ENCODE data around the gene HTR4.

The HTR4 gene

GRCh38 chr5:148499452-148499851 lies 154.9 kb downstream of the HTR4 start:
- Histone ChIP-seq H3K36me3 (ENCODE audit: control insufficient read depth in 1 of 2, insufficient read depth in 2 of 2, low read length in 2 of 2) (no peaks in the 10 kb centered on the region), H4K12ac (ENCODE audit: low read depth, low read length) (no peak overlapping the region), H4K91ac (ENCODE audit: low read depth, low read length) (no peak overlapping the region), H3K9ac (ENCODE audit: low read length) (no peak overlapping the region), H3K79me2 (ENCODE audit: control insufficient read depth, insufficient read depth, low read length, poor library complexity) (no peaks in the 10 kb centered on the region), H3K4me2 (ENCODE audit: low read length) (no peak overlapping the region), H3K27me3 (ENCODE audit: insufficient read depth, low read length) (no peaks in the 10 kb centered on the region), H2BK120ac (ENCODE audit: insufficient read depth, low read length, poor library complexity) (no peak overlapping the region), H2BK5ac (ENCODE audit: low read depth, low read length, poor library complexity) (no peak overlapping the region), H2BK12ac (ENCODE audit: low read length) (no peak overlapping the region), H3K23ac (ENCODE audit: low read length) (no peak overlapping the region), H3K14ac (ENCODE audit: low read length) (no peak overlapping the region), H3K79me1 (ENCODE audit: low read length) (no peaks in the 10 kb centered on the region), H4K8ac (ENCODE audit: low read depth, low read length) (no peak overlapping the region), H3K4ac (ENCODE audit: low read depth, low read length) (no peak overlapping the region), H3K18ac (ENCODE audit: low read length) (no peak overlapping the region), H2AFZ (ENCODE audit: insufficient read depth, low read length, poor library complexity) (no peak overlapping the region), H3K9me3 (ENCODE audit: insufficient read depth, low read depth, low read length) (no peaks in the 10 kb centered on the region), H3K4me1 (ENCODE audit: control insufficient read depth in 1 of 2, insufficient read depth in 2 of 2, low read length in 2 of 2) (no peaks in the 10 kb centered on the region), H3K27ac (ENCODE audit: low read depth, low read length) (no peak overlapping the region), H3K4me3 (ENCODE audit: low read depth, low read length) (no peak overlapping the region), H2AK5ac (ENCODE audit: low read length) (no peak overlapping the region)
- WGBS (ENCODE audit: extremely low coverage, insufficient coverage, insufficient read length), result no CpG with 5 or more reads among the region's 1 CpG
- no peak for DNase-seq

- Histone ChIP-seq H2AFZ (ENCODE audit: insufficient read depth, low read length, poor library complexity) (no peak overlapping the region), H2AK5ac (ENCODE audit: low read length) (no peak overlapping the region), H3K4me1 (ENCODE audit: control insufficient read depth in 1 of 2, insufficient read depth in 2 of 2, low read length in 2 of 2) (no peaks in the 10 kb centered on the region), H4K12ac (ENCODE audit: low read depth, low read length) (no peak overlapping the region), H3K4me2 (ENCODE audit: low read length) (no peak overlapping the region), H3K27me3 (ENCODE audit: insufficient read depth, low read length) (no peaks in the 10 kb centered on the region), H3K9ac (ENCODE audit: low read length) (no peak overlapping the region), H2BK12ac (ENCODE audit: low read length) (no peak overlapping the region), H3K18ac (ENCODE audit: low read length) (no peak overlapping the region), H4K8ac (ENCODE audit: low read depth, low read length) (no peak overlapping the region), H3K9me3 (ENCODE audit: insufficient read depth, low read depth, low read length) (no peaks in the 10 kb centered on the region), H3K14ac (ENCODE audit: low read length) (no peak overlapping the region), H2BK5ac (ENCODE audit: low read depth, low read length, poor library complexity) (no peak overlapping the region), H3K4ac (ENCODE audit: low read depth, low read length) (no peak overlapping the region), H3K27ac (ENCODE audit: low read depth, low read length) (no peak overlapping the region), H3K4me3 (ENCODE audit: low read depth, low read length) (no peak overlapping the region), H3K23ac (ENCODE audit: low read length) (no peak overlapping the region), H4K91ac (ENCODE audit: low read depth, low read length) (no peak overlapping the region), H3K79me1 (ENCODE audit: low read length) (no peaks in the 10 kb centered on the region), H3K79me2 (ENCODE audit: control insufficient read depth, insufficient read depth, low read length, poor library complexity) (no peaks in the 10 kb centered on the region), H2BK120ac (ENCODE audit: insufficient read depth, low read length, poor library complexity) (no peak overlapping the region), H3K36me3 (ENCODE audit: control insufficient read depth in 1 of 2, insufficient read depth in 2 of 2, low read length in 2 of 2) (no peaks in the 10 kb centered on the region)
- no CpG with 5 or more reads among the region's 1 CpG for WGBS (ENCODE audit: extremely low coverage, insufficient coverage, insufficient read length)
- DNase-seq, result no peak
Observed at GRCh38 chr5:148497757-148498156, 156.6 kb downstream of the HTR4 start.

GRCh38 chr5:148492351-148492750 lies 162.0 kb downstream of the HTR4 start:
- no peak overlapping the region for H2BK120ac ChIP-seq (ENCODE audit: insufficient read depth, low read length, poor library complexity)
- H4K12ac ChIP-seq (ENCODE audit: low read depth, low read length), result no peak overlapping the region
- H3K14ac ChIP-seq (ENCODE audit: low read length), result no peak overlapping the region
- no peak overlapping the region for H3K27ac ChIP-seq (ENCODE audit: low read depth, low read length)
- H3K27me3 ChIP-seq (ENCODE audit: insufficient read depth, low read length), result no peaks in the 10 kb centered on the region
- H3K9me3 ChIP-seq (ENCODE audit: insufficient read depth, low read depth, low read length), result no peaks in the 10 kb centered on the region
- H3K79me1 ChIP-seq (ENCODE audit: low read length), result no peaks in the 10 kb centered on the region
- no peak overlapping the region for H3K18ac ChIP-seq (ENCODE audit: low read length)
- no peaks in the 10 kb centered on the region for H3K4me1 ChIP-seq (ENCODE audit: control insufficient read depth in 1 of 2, insufficient read depth in 2 of 2, low read length in 2 of 2)
- no peak overlapping the region for H2BK5ac ChIP-seq (ENCODE audit: low read depth, low read length, poor library complexity)
- no peaks in the 10 kb centered on the region for H3K36me3 ChIP-seq (ENCODE audit: control insufficient read depth in 1 of 2, insufficient read depth in 2 of 2, low read length in 2 of 2)
- no peak overlapping the region for H2BK12ac ChIP-seq (ENCODE audit: low read length)
- no peak overlapping the region for H3K9ac ChIP-seq (ENCODE audit: low read length)
- WGBS (ENCODE audit: extremely low coverage, insufficient coverage, insufficient read length), result no CpG with 5 or more reads among the region's 1 CpG
- no peak overlapping the region for H3K23ac ChIP-seq (ENCODE audit: low read length)
- DNase-seq, result peak in 1 of 2 donors; percentile 67
- H3K4me3 ChIP-seq (ENCODE audit: low read depth, low read length), result no peak overlapping the region
- H2AK5ac ChIP-seq (ENCODE audit: low read length), result no peak overlapping the region
- no peak overlapping the region for H3K4me2 ChIP-seq (ENCODE audit: low read length)
- no peak overlapping the region for H4K8ac ChIP-seq (ENCODE audit: low read depth, low read length)
- no peak overlapping the region for H2AFZ ChIP-seq (ENCODE audit: insufficient read depth, low read length, poor library complexity)
- no peak overlapping the region for H4K91ac ChIP-seq (ENCODE audit: low read depth, low read length)
- H3K79me2 ChIP-seq (ENCODE audit: control insufficient read depth, insufficient read depth, low read length, poor library complexity), result no peaks in the 10 kb centered on the region
- no peak overlapping the region for H3K4ac ChIP-seq (ENCODE audit: low read depth, low read length)

GRCh38 chr5:148491793-148492184 lies 162.5 kb downstream of the HTR4 start:
- no peaks in the 10 kb centered on the region for H3K4me1 ChIP-seq (ENCODE audit: control insufficient read depth in 1 of 2, insufficient read depth in 2 of 2, low read length in 2 of 2)
- H3K9ac ChIP-seq (ENCODE audit: low read length), result no peak overlapping the region
- H3K23ac ChIP-seq (ENCODE audit: low read length), result no peak overlapping the region
- H3K79me2 ChIP-seq (ENCODE audit: control insufficient read depth, insufficient read depth, low read length, poor library complexity), result no peaks in the 10 kb centered on the region
- no peak overlapping the region for H3K18ac ChIP-seq (ENCODE audit: low read length)
- no peak overlapping the region for H2AK5ac ChIP-seq (ENCODE audit: low read length)
- H3K4ac ChIP-seq (ENCODE audit: low read depth, low read length), result no peak overlapping the region
- no peak overlapping the region for H3K4me3 ChIP-seq (ENCODE audit: low read depth, low read length)
- no peaks in the 10 kb centered on the region for H3K79me1 ChIP-seq (ENCODE audit: low read length)
- peak in 1 of 2 donors; percentile 76 for DNase-seq
- H4K91ac ChIP-seq (ENCODE audit: low read depth, low read length), result no peak overlapping the region
- no peak overlapping the region for H2BK5ac ChIP-seq (ENCODE audit: low read depth, low read length, poor library complexity)
- H2AFZ ChIP-seq (ENCODE audit: insufficient read depth, low read length, poor library complexity), result no peak overlapping the region
- H3K9me3 ChIP-seq (ENCODE audit: insufficient read depth, low read depth, low read length), result no peaks in the 10 kb centered on the region
- H4K12ac ChIP-seq (ENCODE audit: low read depth, low read length), result no peak overlapping the region
- no peak overlapping the region for H3K14ac ChIP-seq (ENCODE audit: low read length)
- no peak overlapping the region for H2BK12ac ChIP-seq (ENCODE audit: low read length)
- H3K27me3 ChIP-seq (ENCODE audit: insufficient read depth, low read length), result no peaks in the 10 kb centered on the region
- no peaks in the 10 kb centered on the region for H3K36me3 ChIP-seq (ENCODE audit: control insufficient read depth in 1 of 2, insufficient read depth in 2 of 2, low read length in 2 of 2)
- H3K4me2 ChIP-seq (ENCODE audit: low read length), result no peak overlapping the region
- H4K8ac ChIP-seq (ENCODE audit: low read depth, low read length), result no peak overlapping the region
- no peak overlapping the region for H2BK120ac ChIP-seq (ENCODE audit: insufficient read depth, low read length, poor library complexity)
- H3K27ac ChIP-seq (ENCODE audit: low read depth, low read length), result no peak overlapping the region
- no CpG with 5 or more reads among the region's 6 CpGs for WGBS (ENCODE audit: extremely low coverage, insufficient coverage, insufficient read length)

Data from trophoblast cell (in vitro differentiated cells and primary cell).